GM12878 (cell line): ENCODE data around the gene CSTF1. TPM values are rescaled to one million over a fixed set of nuclear protein-coding genes. Genes with fewer than 3 reads are reported as not detected.

Source experiments
- BACH1 ChIP-seq: fragments of 450-650 bp; IDR thresholded peaks from 2 replicates; pipeline ENCODE4 v1.6.1; 2017; ENCODE audit warnings: mild to moderate bottlenecking, borderline replicate concordance
- CREM ChIP-seq: IDR thresholded peaks from 2 replicates; pipeline ENCODE4 v1.6.1; 2014; ENCODE audit warnings: antibody characterized with exemption, low read depth
- FOS ChIP-seq: IDR thresholded peaks from 3 replicates; pipeline ENCODE4 v1.6.1; 2011; ENCODE audit warnings: borderline replicate concordance; ENCODE audit not compliant: insufficient read length; ENCODE audit errors: extremely low read depth
- FOXK2 ChIP-seq: fragments of 450-650 bp; IDR thresholded peaks from 2 replicates; pipeline ENCODE4 v1.6.1; 2017; ENCODE audit warnings: mild to moderate bottlenecking, moderate library complexity
- GABPA ChIP-seq: IDR thresholded peaks from 2 replicates; pipeline ENCODE4 v1.6.1; 2014; ENCODE audit warnings: antibody characterized with exemption, low read depth, mild to moderate bottlenecking, inconsistent platforms
- HDGF ChIP-seq: fragments of 450-650 bp; IDR thresholded peaks from 2 replicates; pipeline ENCODE4 v1.6.1; 2016; ENCODE audit warnings: antibody characterized with exemption
- IKZF2 ChIP-seq, 2 experiments: fragments of 450-650 bp; IDR thresholded peaks; 2 replicates each; pipeline ENCODE4 v1.6.1; 2017; ENCODE audit warnings: mild to moderate bottlenecking in 2 of 2, moderate library complexity in 2 of 2
- LARP7 ChIP-seq: fragments of 450-650 bp; IDR thresholded peaks from 2 replicates; pipeline ENCODE4 v1.6.1; 2017; ENCODE audit warnings: mild to moderate bottlenecking
- NFYB ChIP-seq: IDR thresholded peaks from 2 replicates; pipeline ENCODE4 v1.6.1; 2011; ENCODE audit warnings: low read depth, mild to moderate bottlenecking, low read length, improper control_type of control experiment, moderate library complexity; ENCODE audit not compliant: insufficient read depth
- POLR2A ChIP-seq: IDR thresholded peaks from 2 replicates; pipeline ENCODE4 v1.6.1; 2011; ENCODE audit warnings: low read depth, mild to moderate bottlenecking, low read length
- POLR2AphosphoS5 ChIP-seq: IDR thresholded peaks from 2 replicates; pipeline ENCODE4 v1.6.1; 2011; ENCODE audit warnings: mild to moderate bottlenecking, low read length, inconsistent platforms
- POU2F2 ChIP-seq: IDR thresholded peaks from 3 replicates; pipeline ENCODE4 v1.6.1; 2011; ENCODE audit warnings: low read depth, mild to moderate bottlenecking, low read length, borderline replicate concordance
- SIN3A ChIP-seq: IDR thresholded peaks from 2 replicates; pipeline ENCODE4 v1.6.1; 2012; ENCODE audit warnings: low read depth, low read length, improper control_type of control experiment
- SMAD5 ChIP-seq: IDR thresholded peaks from 2 replicates; pipeline ENCODE4 v1.6.1; 2016; ENCODE audit warnings: antibody characterized with exemption, low read depth
- SPI1 ChIP-seq: IDR thresholded peaks from 2 replicates; pipeline ENCODE4 v1.6.1; 2011; ENCODE audit warnings: low read depth, mild to moderate bottlenecking, low read length, moderate library complexity, borderline replicate concordance; ENCODE audit not compliant: insufficient read depth
- SREBF1 ChIP-seq: IDR thresholded peaks from 2 replicates; pipeline ENCODE4 v1.6.1; 2012; ENCODE audit warnings: mild to moderate bottlenecking, low read length
- SRF ChIP-seq, 2 experiments: IDR thresholded peaks; 2 replicates each; pipeline ENCODE4 v1.6.1; 2011; ENCODE audit warnings: low read depth in 2 of 2, low read length in 2 of 2, mild to moderate bottlenecking in 1 of 2, moderate library complexity in 1 of 2
- TARDBP ChIP-seq: IDR thresholded peaks from 2 replicates; pipeline ENCODE4 v1.6.1; 2016; ENCODE audit warnings: borderline replicate concordance
- WRNIP1 ChIP-seq: IDR thresholded peaks from 2 replicates; pipeline ENCODE4 v1.6.1; 2011; ENCODE audit warnings: low read depth, low read length, improper control_type of control experiment, borderline replicate concordance
- ZBED1 ChIP-seq: IDR thresholded peaks from 2 replicates; pipeline ENCODE4 v1.6.1; 2016; ENCODE audit warnings: borderline replicate concordance
- ZNF24 ChIP-seq: fragments of 450-650 bp; IDR thresholded peaks from 2 replicates; pipeline ENCODE4 v1.6.1; 2017; ENCODE audit warnings: antibody characterized with exemption, mild to moderate bottlenecking
- ZNF384 ChIP-seq: IDR thresholded peaks from 2 replicates; pipeline ENCODE4 v1.6.1; 2012; ENCODE audit warnings: low read depth, mild to moderate bottlenecking, low read length, improper control_type of control experiment, borderline replicate concordance
- ZNF592 ChIP-seq: fragments of 450-650 bp; IDR thresholded peaks from 2 replicates; pipeline ENCODE4 v1.6.1; 2017; ENCODE audit warnings: mild to moderate bottlenecking, moderate library complexity
- ZSCAN29 ChIP-seq: fragments of 450-650 bp; IDR thresholded peaks from 2 replicates; pipeline ENCODE4 v1.6.1; 2017; ENCODE audit warnings: mild to moderate bottlenecking, moderate library complexity
- polyA plus RNA-seq, 11 experiments: library from polyadenylated mRNA; depleted of rRNA in 4 of 11; unstranded in 6 of 11; stranded (reverse) in 5 of 11; fragments of >200 nt; fragmentation: Nextera tagmentation in 4 of 11; fragmentation: Illumina TruSeq in 1 of 11; extraction: Ambion mirVana in 4 of 11; extraction: Trizol in 1 of 11; gene quantifications; 1 replicate in 1 of 11; 2 replicates in 10 of 11; pipeline versions ENCODE4 v1.2.1 to v1.2.3, GENCODE V29; 2011 to 2016; ENCODE audit warnings: inconsistent platforms in 2 of 11, missing spikeins in 2 of 11, low read depth in 1 of 11
- total RNA-seq, 4 experiments: library from RNA; depleted of rRNA in 3 of 4; stranded (reverse); fragments of >200 nt in 3 of 4; fragmentation: Illumina TruSeq in 1 of 4; extraction: Trizol in 1 of 4; gene quantifications; 2 replicates each; pipeline versions ENCODE4 v1.2.1 to v1.2.3, GENCODE V29; 2013 to 2021
- TF ChIP-seq, protein P1 (sequence below): IDR thresholded peaks from 2 replicates; pipeline ENCODE4 v1.6.1; 2011; ENCODE audit warnings: mild to moderate bottlenecking, low read depth, low read length, moderate library complexity; ENCODE audit not compliant: insufficient replicate concordance

The CSTF1 gene
- total and polyA plus RNA-seq, 10 of the 15 experiments (the other 5 are each of a cell fraction or from before 2014, with no cell fraction given) = 41.8 to 89.1 (median 50.1) TPM

DNA sequence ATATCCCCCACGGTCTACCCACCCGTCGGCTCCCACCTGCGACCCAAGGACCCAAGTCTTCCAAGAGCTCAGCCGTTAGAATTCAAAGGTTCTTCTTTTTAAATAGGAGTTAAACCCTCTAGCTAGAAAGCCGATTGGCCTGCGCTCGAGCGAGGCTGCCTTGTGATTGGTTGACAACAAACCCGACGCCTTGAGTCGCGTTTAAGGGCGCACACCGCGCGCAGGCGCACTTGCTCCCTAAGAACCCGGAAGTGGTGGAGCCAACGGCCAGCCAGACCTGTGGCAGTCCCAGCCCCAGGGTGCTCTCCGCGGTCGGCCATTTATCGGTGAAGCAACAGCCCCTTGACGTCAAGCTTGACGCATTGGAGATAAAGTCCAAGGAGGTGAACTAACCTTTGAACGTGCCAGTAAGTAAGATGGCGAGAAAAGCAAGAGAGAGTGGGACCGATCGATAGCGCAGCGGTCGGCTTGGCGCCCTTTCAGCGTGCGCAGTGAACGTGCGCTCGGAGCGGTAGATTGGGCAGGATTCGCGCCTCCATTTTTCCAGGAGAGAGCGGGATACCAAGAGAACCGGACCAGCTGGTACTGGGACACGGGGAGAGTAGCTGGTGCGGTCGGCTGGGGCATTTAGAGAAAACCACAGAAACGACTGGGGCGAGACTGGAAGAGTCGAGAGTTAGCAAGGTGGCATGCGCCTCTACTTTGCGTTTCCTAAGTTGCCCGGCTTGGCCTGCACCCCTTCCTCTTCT, at the start of gene CSTF1, which contains the start of gene AURKA (continued):
- TF ChIP-seq BACH1 = no peak
- TF ChIP-seq IKZF2 (IDR thresholded peaks at IDR 0.05) = peak; percentile 81
- no peak for TF ChIP-seq GABPA
- TF ChIP-seq CREM = peak; percentile 97
- TF ChIP-seq SREBF1 = no peak
- TF ChIP-seq FOS = peak; percentile 47
- no peak for TF ChIP-seq ZBED1
- TF ChIP-seq ZNF592 = no peak
- peak; percentile 82 for TF ChIP-seq POLR2A
- TF ChIP-seq ZNF24 = no peak
- no peak for TF ChIP-seq HDGF
- no peak for TF ChIP-seq ZNF384
- TF ChIP-seq SIN3A = peak; percentile 99
- TF ChIP-seq POLR2AphosphoS5 = peak; percentile 80
- TF ChIP-seq SPI1 = peak; percentile 45; the same call in 1 of the 2 replicates
- TF ChIP-seq, protein P1, sequence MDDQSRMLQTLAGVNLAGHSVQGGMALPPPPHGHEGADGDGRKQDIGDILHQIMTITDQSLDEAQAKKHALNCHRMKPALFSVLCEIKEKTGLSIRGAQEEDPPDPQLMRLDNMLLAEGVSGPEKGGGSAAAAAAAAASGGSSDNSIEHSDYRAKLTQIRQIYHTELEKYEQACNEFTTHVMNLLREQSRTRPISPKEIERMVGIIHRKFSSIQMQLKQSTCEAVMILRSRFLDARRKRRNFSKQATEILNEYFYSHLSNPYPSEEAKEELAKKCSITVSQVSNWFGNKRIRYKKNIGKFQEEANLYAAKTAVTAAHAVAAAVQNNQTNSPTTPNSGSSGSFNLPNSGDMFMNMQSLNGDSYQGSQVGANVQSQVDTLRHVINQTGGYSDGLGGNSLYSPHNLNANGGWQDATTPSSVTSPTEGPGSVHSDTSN = no peak
- TF ChIP-seq ZSCAN29 = no peak
- peak; percentile 92 to 99 for TF ChIP-seq SRF (IDR thresholded peaks at IDR 0.05; ENCODE audit: low read depth in 2 of 2, low read length in 2 of 2)
- TF ChIP-seq WRNIP1 = no peak
- peak; percentile 75; the same call in 1 of the 2 replicates for TF ChIP-seq LARP7
- TF ChIP-seq FOXK2 = peak; percentile 57; the same call in 1 of the 2 replicates
- TF ChIP-seq TARDBP = peak; percentile 92
- peak; percentile 77; the same call in 2 of the 3 replicates for TF ChIP-seq POU2F2
- TF ChIP-seq SMAD5 = 0 out of 2 replicates have a peak, but pooled peaks have one; percentile 37
- peak; percentile 95 for TF ChIP-seq NFYB
